ENCODE measurements around the gene TRDMT1. TPM values are rescaled to one million over a fixed set of nuclear protein-coding genes. Genes with fewer than 3 reads are reported as not detected.

TRDMT1 gene
- polyA plus RNA-seq, 3 donors, result 3.1 to 6.6 (median 5.0) TPM

GRCh38 chr10:17247210-17247609 is 45.7 kb upstream of the TRDMT1 start:
- Mint-ChIP-seq H3K27me3 (ENCODE audit: low read depth in 3 of 3) (peaks cover 0 to 2% (median 0%) of the 10 kb centered on the region in 3 donors), H3K4me1 (no peaks in the 10 kb centered on the region), H3K27ac (peak overlapping the region in 1 of 7 donors; percentile 60), H3K9me3 (peaks cover 7 to 14% (median 9%) of the 10 kb centered on the region in 7 donors), H3K36me3 (peaks cover 0 to 3% of the 10 kb centered on the region in 2 donors), H3K4me3 (no peak overlapping the region)
- peaks cover 0 to 10% of the 10 kb centered on the region in 2 donors for H3K9me3 ChIP-seq (replicated peaks in 1 of 2; ENCODE audit: control insufficient read depth in 1 of 2, insufficient read depth in 1 of 2, low read length in 2 of 2)
- no peak for DNase-seq
- no peaks in the 10 kb centered on the region for H3K36me3 ChIP-seq (replicated peaks in 1 of 2; ENCODE audit: control insufficient read depth in 1 of 2, insufficient read depth in 2 of 2, low read length in 2 of 2)
- intact Hi-C loops (cut with micrococcal nuclease), result no loop called here
- H3K9ac ChIP-seq (ENCODE audit: insufficient read depth, low read length, poor library complexity, severe bottlenecking), result no peak overlapping the region
- H3K27me3 ChIP-seq (ENCODE audit: control insufficient read depth in 2 of 2, insufficient read depth in 2 of 2, low read length in 2 of 2), result no peaks in the 10 kb centered on the region
- no peaks in the 10 kb centered on the region for H3K4me1 ChIP-seq (ENCODE audit: control insufficient read depth in 1 of 2, insufficient read depth in 2 of 2, low read length in 2 of 2)
- no peaks in the 10 kb centered on the region for H4K20me1 ChIP-seq (ENCODE audit: insufficient read depth, low read length)
- H3K4me3 ChIP-seq (replicated peaks in 1 of 3; ENCODE audit: low read depth in 2 of 3, low read length in 3 of 3), result no peak overlapping the region
- TF ChIP-seq CTCF (IDR thresholded peaks at IDR 0.05), result no peak
- H3K79me2 ChIP-seq (ENCODE audit: insufficient read depth, low read length), result no peaks in the 10 kb centered on the region
- H2AFZ ChIP-seq (ENCODE audit: insufficient read depth, low read depth, low read length, poor library complexity, severe bottlenecking), result no peak overlapping the region
- no CpG with 5 or more reads among the region's 1 CpG for WGBS (ENCODE audit: insufficient coverage)
- no peak overlapping the region for H3K27ac ChIP-seq (ENCODE audit: low read depth in 1 of 2, low read length in 2 of 2)
- H3K4me2 ChIP-seq (replicated peaks; ENCODE audit: extremely low read depth, low read length, poor library complexity, severe bottlenecking), result no peak overlapping the region

- TF ChIP-seq CTCF (IDR thresholded peaks at IDR 0.05), result no peak
- peaks cover 3 to 4% of the 10 kb centered on the region in 2 donors for H3K36me3 Mint-ChIP-seq
- intact Hi-C loops (cut with micrococcal nuclease), result no loop called here
- H3K4me1 Mint-ChIP-seq, result no peaks in the 10 kb centered on the region
- H3K27ac Mint-ChIP-seq, result no peak overlapping the region
- DNase-seq, result no peak
- H3K27me3 Mint-ChIP-seq (ENCODE audit: low read depth in 3 of 3), result peaks cover 0 to 2% (median 0%) of the 10 kb centered on the region in 3 donors
- Histone ChIP-seq H3K9ac (ENCODE audit: insufficient read depth, low read length, poor library complexity, severe bottlenecking) (no peak overlapping the region), H3K4me2 (replicated peaks; ENCODE audit: extremely low read depth, low read length, poor library complexity, severe bottlenecking) (no peak overlapping the region), H3K27ac (ENCODE audit: low read depth in 1 of 2, low read length in 2 of 2) (no peak overlapping the region), H3K79me2 (ENCODE audit: insufficient read depth, low read length) (no peaks in the 10 kb centered on the region), H3K27me3 (ENCODE audit: control insufficient read depth in 2 of 2, insufficient read depth in 2 of 2, low read length in 2 of 2) (no peaks in the 10 kb centered on the region), H4K20me1 (ENCODE audit: insufficient read depth, low read length) (no peaks in the 10 kb centered on the region), H3K4me1 (ENCODE audit: control insufficient read depth in 1 of 2, insufficient read depth in 2 of 2, low read length in 2 of 2) (no peaks in the 10 kb centered on the region), H3K36me3 (replicated peaks in 1 of 2; ENCODE audit: control insufficient read depth in 1 of 2, insufficient read depth in 2 of 2, low read length in 2 of 2) (no peaks in the 10 kb centered on the region), H3K9me3 (replicated peaks in 1 of 2; ENCODE audit: control insufficient read depth in 1 of 2, insufficient read depth in 1 of 2, low read length in 2 of 2) (peaks cover 0 to 10% of the 10 kb centered on the region in 2 donors), H2AFZ (ENCODE audit: insufficient read depth, low read depth, low read length, poor library complexity, severe bottlenecking) (no peak overlapping the region), H3K4me3 (replicated peaks in 1 of 3; ENCODE audit: low read depth in 2 of 3, low read length in 3 of 3) (no peak overlapping the region)
- H3K9me3 Mint-ChIP-seq, result peaks cover 7 to 14% (median 9%) of the 10 kb centered on the region in 7 donors
- no peak overlapping the region for H3K4me3 Mint-ChIP-seq
These were observed 43.4 kb upstream of the TRDMT1 start for GRCh38 chr10:17244700-17245365.
